Erythroblast (primary cell): ENCODE data around the gene SLF2.

Experiments
- GATA1 ChIP-seq: IDR thresholded peaks from 2 replicates; pipeline ENCODE4 v1.6.1; 2011; ENCODE audit warnings: low read depth, mild to moderate bottlenecking, control low read depth, low read length, moderate library complexity
- POLR2A ChIP-seq: IDR thresholded peaks from 2 replicates; pipeline ENCODE4 v1.6.1; 2011; ENCODE audit warnings: mild to moderate bottlenecking, low read length

- no peak for TF ChIP-seq POLR2A
- TF ChIP-seq GATA1 = no peak
Observed at GRCh38 chr10:101012525-101013364, 100.0 kb downstream of the SLF2 start.
